Astrocyte (in vitro differentiated cells and primary cell): ENCODE data around the gene GRK5.

Source experiments
- EZH2 ChIP-seq: IDR thresholded peaks from 2 replicates; pipeline ENCODE4 v1.6.1; 2012; ENCODE audit warnings: mild to moderate bottlenecking, low read length, inconsistent platforms; ENCODE audit not compliant: insufficient read depth
- TF ChIP-seq, protein P1 (sequence below): IDR thresholded peaks from 2 replicates; pipeline ENCODE4 v1.5.1; 2011; ENCODE audit warnings: low read depth, mild to moderate bottlenecking, inconsistent platforms, low read length, moderate library complexity; ENCODE audit not compliant: insufficient read depth

DNA sequence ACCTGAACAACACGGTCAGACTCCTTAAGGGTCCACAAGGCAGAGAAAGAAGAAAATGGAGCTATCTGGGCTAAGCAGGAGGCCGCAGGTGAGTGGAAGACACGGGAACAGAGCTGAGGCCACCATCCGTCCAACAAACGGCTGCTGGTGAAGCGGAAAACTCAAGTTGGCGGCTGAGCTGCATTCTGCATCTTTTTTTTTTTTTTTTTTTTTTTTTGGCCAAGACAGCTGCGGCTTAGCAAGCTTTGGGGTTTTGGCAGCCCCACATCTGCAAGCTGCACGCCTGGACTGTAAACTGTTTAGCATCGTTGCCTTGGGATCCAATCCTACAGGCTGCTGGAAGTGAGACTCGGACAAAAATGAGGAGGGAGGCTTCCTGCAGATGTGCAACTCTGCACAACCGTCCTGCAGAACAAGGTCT is 297.8 kb downstream of the GRK5 start:
- TF ChIP-seq, protein P1, sequence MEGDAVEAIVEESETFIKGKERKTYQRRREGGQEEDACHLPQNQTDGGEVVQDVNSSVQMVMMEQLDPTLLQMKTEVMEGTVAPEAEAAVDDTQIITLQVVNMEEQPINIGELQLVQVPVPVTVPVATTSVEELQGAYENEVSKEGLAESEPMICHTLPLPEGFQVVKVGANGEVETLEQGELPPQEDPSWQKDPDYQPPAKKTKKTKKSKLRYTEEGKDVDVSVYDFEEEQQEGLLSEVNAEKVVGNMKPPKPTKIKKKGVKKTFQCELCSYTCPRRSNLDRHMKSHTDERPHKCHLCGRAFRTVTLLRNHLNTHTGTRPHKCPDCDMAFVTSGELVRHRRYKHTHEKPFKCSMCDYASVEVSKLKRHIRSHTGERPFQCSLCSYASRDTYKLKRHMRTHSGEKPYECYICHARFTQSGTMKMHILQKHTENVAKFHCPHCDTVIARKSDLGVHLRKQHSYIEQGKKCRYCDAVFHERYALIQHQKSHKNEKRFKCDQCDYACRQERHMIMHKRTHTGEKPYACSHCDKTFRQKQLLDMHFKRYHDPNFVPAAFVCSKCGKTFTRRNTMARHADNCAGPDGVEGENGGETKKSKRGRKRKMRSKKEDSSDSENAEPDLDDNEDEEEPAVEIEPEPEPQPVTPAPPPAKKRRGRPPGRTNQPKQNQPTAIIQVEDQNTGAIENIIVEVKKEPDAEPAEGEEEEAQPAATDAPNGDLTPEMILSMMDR: no peak
- TF ChIP-seq EZH2: no peak
